GM18909 (cell line): ENCODE measurements around the gene ULK3.

ENCODE experiments used
- ATAC-seq: cut with Tn5 transposase; IDR thresholded peaks from one replicate; pipeline ENCODE4 v1.9.1; 2021; ENCODE audit warnings: mild to moderate bottlenecking; ENCODE audit not compliant: unreplicated experiment, poor library complexity

Gene ULK3

DNA sequence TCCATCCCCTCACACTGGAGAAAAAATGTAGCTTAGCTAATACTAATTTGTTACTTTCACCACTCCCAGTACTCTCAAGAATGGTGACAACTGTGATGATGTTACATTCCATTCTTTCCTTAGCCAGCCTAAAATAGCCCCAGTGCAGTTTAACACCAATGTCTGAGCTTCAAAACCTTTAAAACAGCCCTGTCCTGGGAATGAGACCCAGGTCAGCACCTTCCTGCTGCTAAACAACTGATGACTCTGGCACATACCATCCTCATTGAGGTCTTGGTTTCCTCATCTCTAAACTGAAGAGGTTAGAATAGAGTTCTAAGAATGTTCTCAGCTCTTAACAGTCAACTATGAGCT lies 26.4 kb upstream of the ULK3 start:
- no peak for ATAC-seq

DNA sequence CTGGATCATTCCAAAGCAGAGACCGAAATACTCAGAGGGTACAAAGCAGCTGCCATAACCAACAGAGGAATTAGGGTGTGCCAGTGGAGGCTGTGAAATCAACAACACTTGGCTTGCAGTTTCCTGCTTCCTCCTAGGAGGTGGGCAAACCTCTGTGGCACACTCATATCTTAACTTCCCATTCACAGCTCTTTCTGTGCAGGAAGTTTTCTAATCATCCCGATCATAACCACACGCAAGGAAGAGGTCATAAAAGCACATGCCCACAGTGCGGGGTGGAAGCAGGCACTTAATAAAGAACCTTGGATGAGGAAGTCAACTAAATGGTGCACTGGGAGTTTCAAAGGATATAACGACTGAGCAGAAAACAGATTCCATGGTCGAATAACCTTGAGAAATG lies 25.1 kb upstream of the ULK3 start:
- ATAC-seq = no peak

DNA sequence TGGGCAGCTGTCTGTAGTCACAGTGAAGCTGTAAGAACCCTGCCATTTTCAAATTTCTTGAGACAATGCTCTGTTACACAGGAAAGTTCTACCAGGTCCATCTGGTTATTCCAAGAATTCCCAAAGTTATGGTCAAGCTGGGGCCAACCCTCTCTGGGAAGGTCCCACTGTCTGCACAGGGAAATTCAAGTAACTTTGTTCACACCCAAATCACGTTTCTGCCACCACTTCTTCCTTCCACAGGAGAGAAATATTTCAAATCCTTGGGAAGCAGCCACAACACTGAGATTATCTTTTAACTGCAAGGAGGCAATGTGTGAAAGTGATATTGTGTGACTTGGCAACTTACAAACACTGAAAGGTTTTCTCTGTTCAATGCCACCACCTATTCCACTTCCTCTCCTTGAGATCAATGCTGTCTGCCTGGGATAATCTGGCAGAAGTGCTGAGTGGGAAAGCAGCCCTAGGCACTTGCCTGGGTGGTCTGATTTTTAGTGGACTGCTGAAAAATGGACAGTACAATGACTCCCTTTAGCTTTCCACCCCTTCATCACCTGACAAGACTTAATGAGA lies 24.6 kb upstream of the ULK3 start:
- no peak for ATAC-seq

DNA sequence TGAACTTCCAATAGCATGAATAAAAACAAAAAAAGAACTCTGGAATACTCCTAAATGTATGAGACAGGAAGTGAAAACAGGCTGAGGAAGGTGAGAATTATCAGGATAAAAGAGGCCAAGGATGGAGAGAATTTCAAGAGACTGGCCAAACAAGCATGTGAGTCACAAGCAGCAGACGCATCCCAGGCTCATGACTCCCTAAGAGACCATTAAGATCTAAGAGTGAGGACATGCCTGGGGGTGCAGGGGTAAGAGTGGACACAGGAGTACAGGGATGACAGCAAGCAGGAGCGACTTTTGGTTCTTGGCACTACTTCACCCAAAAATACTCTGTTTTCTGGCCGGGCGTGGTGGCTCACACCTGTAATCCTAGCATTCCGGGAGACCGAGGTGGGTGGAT lies 23.1 kb upstream of the ULK3 start:
- no peak for ATAC-seq

DNA sequence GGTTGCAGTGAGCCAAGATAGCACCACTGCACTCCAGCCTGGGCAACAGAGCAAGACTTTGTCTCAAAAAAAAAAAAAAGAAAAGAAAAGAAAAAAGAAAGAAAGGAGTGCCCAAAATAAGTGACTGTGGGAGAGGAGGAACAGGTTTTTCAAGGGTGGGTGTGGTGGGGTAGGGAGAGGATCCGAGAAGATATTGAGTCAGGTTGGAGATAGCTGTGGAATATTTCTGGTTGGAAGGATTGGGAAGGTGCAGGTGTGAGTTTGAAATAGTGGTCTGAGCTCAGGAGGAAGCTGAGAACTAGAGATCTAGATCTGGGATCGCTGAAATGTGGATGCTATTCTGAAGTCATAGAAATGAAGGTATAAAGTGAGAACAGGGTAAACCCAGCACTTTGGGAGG lies 22.4 kb upstream of the ULK3 start:
- ATAC-seq = no peak

DNA sequence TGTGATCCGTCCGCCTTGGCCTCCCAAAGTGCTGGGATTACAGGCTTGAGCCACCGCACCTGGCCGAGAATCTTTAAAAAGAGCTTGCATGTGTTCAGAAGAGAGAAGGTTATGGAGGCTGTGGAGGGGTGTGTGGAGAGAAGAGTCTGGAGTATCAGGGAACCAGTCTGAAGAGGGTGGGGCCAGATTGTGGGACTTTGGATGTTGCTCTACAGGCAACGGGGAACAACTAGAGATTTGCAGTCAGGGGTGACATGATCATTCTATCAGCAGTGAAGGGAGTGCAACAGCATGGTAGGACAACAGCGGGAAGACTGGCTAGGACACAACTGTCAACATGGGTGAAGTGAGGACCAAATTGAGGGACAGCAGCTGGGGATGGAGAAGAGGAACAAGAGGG lies 21.3 kb upstream of the ULK3 start:
- ATAC-seq = no peak

DNA sequence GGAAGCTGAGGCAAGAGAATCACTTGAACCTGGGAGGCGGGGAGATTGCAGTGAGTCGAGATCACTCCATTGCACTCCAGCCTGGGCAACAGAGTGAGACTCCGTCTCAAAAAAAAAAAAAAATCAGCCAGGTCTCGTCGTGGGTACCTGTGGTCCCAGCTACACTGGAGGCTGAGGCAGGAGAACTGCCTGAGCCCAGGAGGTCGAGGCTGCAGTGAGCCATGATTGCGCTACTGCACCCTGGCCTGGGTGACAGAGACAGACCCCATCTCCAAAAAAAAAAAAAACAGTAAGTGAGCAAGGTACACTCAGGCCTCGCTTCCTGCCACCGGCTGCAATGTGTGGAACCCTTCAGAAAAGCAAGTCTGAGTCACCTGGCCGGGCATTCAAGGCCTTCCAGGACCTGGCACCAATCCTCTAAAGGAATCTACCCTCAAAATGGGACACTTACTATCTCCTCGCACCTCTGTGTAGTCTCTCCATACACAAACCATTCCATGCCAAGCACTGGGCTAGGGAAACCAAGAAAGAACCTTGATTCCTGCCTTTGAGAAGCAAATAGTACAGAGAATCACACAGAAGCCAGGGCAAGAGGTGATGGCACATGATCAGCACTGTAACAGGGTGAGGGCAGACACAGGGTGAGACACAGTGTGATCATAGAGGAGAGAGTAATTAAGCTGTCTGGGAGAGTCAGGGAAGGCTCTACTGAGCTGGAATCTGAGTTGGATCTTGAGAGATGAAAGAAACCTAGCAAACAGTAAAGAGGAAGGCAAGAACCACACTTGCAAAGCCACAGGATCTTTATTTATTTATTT lies 20.5 kb upstream of the ULK3 start:
- no peak for ATAC-seq

DNA sequence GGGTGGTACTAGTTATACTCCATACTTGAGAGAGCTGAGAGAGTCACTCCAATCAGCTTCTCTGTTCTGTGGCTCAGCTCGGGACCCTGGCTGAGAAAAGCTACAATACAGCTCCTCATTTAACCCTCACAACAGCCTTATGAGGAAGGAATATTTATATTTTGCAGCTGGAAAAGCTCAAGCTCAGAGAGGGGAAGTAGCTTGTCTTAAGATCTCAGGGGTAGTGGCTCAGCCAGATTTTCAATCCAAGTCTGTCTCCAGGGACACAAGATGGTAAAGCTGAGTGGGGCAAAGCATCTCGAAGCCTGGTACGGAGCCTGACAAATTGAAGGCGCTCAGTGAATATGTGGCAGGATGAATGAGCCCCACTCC lies 15.4 kb upstream of the ULK3 start:
- no peak for ATAC-seq

DNA sequence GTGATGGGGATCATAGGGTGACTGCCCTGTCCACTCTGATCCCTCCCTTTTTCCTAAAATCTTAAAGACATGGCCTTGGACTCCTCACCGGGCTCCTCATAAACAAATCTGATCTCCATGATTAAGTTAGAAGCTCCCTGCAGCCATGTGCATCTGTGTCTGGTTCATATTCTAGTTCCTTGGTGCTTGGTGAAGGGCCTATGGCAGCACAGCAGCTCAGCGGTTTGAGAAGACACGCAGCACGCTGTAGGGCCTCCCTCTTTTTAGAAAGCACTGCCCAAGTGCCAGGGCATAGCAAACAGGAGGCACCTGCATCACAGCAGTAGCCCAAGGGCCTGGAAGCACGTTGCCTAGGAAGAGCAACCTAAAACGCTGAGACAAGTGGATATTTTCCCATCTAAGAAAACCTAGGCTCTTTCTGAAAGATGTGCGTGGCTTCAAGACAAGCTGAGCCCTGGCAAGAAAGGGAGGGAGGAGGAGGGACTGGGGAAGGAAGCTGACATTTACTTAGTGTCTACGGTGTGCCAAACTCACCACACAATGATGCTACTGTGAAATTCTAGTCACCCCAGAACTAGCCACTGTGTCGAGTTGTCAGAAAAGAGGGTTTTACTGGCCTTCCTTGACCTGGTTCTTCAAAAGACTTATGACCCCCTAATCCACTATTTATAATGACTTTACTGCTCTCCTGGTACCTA lies 14.9 kb upstream of the ULK3 start:
- peak; percentile 19 for ATAC-seq

DNA sequence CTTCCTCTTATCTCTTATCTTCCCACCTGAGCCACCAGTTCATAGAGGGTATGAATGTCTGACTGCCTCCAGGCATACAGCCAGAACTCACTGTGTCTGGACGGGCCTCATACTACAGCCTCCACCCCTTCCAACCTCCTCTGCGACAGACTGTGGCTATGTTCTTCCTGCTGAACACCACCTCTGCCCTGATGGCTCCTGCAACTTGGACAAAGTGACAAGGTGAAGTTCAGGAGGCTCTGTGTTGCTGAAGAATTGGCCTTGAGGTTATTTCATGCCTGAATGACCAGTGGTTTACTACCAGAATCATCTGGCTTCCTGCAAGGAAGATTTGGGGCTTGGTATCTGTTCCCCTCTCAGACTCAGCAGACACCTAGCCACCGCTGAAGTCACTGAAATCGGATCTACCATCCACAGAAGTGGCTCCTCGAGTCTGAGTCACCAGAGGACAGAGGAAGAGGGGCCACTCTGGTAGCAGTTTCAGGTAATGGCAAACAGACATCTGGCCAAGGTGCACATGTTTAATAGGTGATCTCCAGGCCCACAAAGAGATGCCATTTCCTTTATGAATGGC lies 14.2 kb upstream of the ULK3 start:
- peak; percentile 71 for ATAC-seq

DNA sequence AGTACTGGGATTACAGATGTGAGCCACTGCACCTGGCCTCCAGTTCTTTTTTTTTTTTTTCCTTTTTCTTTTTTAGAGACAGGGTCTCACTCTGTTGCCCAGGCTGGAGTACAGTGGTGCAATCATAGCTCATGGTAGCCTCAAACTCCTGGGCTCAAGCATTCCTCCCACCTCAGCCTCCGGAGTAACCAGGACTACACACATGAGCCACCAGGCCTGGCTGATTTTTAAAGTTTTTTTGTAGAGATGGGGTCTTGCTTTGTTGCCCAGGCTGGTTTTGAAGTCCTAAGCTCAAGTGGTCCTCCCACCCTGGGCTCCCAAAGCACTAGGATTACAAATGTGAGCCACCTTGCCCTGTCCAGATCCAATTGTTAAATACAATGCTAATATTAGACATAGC lies 13.6 kb upstream of the ULK3 start:
- no peak for ATAC-seq

DNA sequence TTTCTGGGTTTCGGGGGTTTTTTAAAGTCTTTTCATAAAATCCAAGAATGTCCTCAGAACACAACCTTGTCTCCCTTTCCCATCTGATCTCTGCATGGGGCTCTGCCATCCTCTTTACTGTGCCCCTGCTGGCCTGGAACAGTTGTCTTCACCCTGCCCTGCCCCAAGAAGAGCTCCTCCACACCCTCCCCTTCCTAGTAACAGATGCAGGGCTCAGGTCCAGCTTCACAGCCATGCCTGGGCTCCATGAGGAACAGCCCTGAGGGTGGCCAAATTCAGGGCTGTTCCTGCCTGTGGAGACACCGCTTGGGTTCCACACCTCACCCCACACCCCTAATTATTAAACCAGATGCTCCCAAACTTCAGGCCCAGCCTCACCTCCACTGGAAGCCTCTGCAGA lies 12.9 kb upstream of the ULK3 start:
- ATAC-seq = no peak

DNA sequence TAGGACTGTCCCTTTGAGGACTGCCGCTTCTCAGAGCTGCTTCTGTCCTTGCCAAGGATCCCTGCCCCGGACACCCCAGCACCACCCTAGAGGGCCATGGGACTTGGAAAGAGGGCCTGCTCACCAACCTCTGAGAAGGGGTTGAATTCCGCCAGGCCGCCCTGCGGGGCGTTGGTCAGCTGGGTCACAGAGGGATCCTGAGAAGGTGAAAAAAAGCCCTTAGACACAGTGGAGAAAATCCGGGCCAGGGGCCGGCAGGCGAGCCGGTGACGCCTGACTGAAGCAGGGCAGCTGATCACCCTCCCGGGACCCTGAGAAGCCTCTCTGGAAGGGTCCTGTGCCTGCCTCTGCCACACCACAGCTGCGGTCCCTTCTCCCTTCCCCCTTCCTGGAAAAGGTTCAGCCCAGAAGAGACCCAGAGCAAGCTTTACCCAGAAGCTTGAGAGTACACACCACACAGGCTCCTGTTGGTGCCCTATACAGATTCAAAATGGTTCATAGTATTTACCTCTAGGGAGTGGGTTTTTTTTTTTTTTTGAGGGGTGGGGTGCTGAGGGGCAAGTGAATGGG lies 11.6 kb upstream of the ULK3 start:
- no peak for ATAC-seq

DNA sequence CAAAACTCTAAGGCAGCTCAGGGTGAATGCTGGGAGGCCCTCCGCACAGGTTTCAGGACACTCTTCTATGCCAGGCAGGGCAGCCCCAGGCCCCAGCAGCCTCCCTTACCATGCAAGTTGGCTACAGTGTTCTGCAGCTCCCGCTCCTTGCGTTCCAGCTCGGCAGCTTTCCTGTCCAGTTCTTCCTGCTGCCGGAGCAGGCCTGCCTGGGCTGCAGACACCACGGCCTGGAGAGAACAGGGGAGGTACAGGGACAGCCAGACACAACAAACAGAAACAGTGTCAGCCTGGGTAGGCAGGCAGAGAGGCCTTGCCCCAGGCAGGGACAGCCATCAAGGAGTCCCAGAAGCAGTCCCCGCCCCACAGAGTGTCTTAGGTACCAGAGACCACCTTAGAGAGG lies 9.0 kb upstream of the ULK3 start:
- ATAC-seq = no peak

DNA sequence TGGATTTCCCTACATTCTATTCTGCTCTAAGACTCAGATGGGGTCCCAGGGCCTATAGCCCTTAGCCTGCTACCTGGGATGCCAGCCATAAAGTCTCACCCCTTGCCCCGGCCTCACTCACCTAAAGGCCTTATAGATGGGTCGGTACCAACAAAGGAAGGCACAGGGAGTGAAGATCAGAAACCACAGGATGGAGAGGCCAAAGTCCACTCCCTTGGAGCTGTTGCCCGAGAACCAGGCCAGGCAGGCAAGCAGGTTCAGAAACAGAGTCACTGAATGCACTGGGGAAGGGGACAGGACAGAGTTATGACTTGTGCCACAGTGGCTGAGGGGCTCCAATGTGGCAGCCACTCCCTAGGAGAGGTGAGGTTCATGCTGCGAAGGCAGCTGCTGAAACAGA lies 7.4 kb upstream of the ULK3 start:
- no peak for ATAC-seq

DNA sequence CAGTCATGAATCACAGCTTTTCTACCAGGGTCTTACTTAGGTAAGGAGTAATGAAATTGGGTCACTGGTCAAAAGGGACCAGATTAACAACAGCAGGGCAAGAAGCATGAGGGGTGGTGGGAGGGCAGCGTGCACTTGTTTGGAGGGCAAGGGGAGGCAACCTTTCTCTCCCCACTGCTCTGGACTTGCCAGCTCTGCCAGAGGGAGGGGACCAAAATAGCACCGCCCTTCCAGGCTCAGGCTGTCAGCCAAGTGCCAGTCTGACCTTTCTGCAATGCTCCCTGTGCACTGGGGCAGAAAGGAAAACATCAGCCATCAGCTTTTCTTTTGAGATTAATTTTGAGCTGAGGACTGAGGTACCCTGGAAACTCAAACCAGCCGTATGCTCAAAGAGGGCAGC lies 4.5 kb upstream of the ULK3 start:
- no peak for ATAC-seq

DNA sequence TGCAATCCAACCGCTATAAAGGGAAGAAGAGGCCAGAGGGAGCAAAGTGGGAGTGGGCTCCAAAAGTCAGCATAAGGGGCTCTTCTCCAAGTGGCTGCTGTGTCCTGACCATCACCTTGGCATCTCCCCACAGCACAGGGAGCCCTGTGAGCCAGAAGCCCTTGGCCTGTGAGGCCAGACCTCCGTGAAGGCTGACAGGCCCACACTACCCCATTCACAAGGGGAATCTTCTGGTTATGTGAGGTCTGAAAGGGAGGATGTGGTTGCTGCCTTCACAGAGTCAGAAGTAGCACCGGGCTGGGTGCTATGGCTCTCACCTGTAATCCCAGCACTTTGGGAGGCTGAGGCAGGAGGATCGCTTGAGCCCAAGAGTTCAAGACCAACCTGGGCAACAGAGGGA lies 2.6 kb upstream of the ULK3 start:
- ATAC-seq = no peak

DNA sequence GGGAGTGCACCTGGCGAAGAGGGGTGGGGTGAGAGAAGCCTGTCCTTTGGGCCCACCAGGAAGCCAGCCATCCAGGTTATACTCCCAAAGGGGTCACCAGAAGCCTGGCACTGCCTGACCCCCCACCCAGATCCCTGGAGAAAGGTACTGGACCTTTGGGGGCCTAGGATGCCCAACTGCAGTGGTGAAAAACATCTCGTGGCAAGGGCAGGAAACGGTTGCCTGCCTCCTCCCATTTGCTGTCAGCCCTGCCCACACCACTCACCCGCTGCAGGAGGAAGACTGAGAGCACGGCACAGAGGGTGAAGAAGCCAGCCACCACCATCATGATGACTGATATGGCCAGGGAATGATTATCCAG lies 2.2 kb upstream of the ULK3 start:
- ATAC-seq = no peak

DNA sequence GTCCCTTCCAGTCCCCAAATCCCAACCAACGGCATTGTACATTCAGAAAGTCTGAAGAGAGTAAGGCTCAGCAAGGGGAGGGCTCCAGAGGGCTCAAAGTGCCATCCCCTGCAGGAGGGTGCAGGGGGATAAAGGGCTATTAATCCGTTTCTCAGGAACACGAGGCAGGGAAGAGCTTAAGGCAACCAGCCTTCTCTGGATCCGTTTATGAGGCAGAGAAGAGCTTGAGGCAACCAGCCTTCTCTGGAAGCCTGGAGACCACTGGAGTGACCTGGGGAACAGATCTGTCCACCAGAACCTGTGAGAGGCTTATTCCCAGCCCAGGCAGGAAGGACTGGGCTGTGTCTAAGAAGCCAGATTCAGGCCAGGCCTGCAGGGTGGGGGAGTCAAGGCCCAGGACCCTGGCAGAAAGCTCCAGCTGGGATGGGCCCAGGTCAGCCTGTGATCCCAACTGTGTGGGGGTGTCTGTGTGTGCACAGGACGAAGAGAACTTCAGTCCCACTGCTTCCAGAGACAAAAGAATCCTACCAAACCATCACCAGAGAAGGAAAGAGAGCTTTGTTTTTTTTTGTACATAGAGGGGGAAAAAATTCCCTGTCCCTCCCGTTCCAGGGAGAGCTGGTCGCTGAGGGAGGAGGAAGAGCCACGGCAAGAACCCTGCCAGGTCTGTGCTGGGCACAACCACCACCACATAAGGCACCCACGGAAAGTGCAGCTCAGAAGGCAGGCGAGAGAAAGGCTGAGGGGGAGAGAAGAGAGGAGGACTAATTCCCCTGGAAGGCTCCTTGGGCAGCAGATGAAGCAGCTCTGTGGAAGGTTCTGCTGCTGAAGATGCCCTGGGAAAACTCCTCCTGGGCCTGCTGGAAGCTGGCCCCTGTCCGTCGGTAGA lies 1.6 kb upstream of the ULK3 start:
- no peak for ATAC-seq

DNA sequence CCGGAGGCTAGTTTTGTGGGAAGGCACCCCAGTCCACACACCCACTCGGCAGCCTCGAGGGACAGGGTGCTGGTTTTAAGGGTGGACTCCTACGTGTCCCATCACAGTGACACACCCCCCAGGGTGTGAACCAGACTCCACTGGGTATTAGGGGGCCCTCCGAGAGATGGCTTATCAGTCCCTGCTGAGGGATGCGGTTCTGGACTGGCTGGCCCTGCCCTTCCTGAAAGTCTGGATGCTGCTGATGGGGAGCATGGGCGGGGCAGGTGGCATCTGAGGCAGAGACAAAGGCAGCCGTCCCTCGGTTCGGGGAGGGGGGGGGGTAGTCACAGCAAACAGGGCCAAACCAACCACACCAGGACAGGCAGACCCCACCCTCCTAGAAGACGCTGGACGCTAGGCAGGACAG lies 939 bp upstream of the ULK3 start:
- ATAC-seq = no peak
